HepG2 (cell line): Measurements from ENCODE around the gene RPL19. TPM values are rescaled to one million over a fixed set of nuclear protein-coding genes. Genes with fewer than 3 reads are reported as not detected.
A peak's percentile ranks its signal among the peaks of the same experiment; 100 is the strongest.

Source experiments
- BCL6 ChIP-seq: IDR thresholded peaks from 2 replicates; pipeline ENCODE4 v1.6.1; 2016; ENCODE audit warnings: missing genetic modification reagents, missing compliant biosample characterization
- HDAC6 ChIP-seq: fragments of 200-600 bp; sonication (generic); IDR thresholded peaks from 2 replicates; pipeline ENCODE4 v1.7.0; 2017; ENCODE audit warnings: mild to moderate bottlenecking, antibody characterized with exemption, low read length, low read depth
- IRF2 ChIP-seq: IDR thresholded peaks from 2 replicates; pipeline ENCODE4 v1.6.1; 2018; ENCODE audit warnings: missing genetic modification reagents, missing compliant biosample characterization
- KDM2A ChIP-seq: sonication (generic); formaldehyde crosslinking; IDR thresholded peaks from 2 replicates; pipeline ENCODE4 v1.4.0; 2020; ENCODE audit warnings: low read depth, missing genetic modification reagents, borderline replicate concordance
- RBM22 ChIP-seq: fragments of 200-400 bp; formaldehyde crosslinking; optimal IDR thresholded peaks from 2 replicates; pipeline ENCODE3; 2017; ENCODE audit warnings: mild to moderate bottlenecking, low read length, moderate library complexity
- ZNF556 ChIP-seq: sonication (generic); formaldehyde crosslinking; IDR thresholded peaks from 2 replicates; pipeline ENCODE4 v1.4.0; 2020; ENCODE audit warnings: mild to moderate bottlenecking, missing genetic modification reagents, borderline replicate concordance
- ZNF598 ChIP-seq: sonication (generic); formaldehyde crosslinking; IDR thresholded peaks from 2 replicates; pipeline ENCODE4 v1.5.1; 2020; ENCODE audit warnings: mild to moderate bottlenecking, missing genetic modification reagents, borderline replicate concordance
- ZSCAN22 ChIP-seq: sonication (generic); formaldehyde crosslinking; IDR thresholded peaks from 2 replicates; pipeline ENCODE4 v1.4.0; 2020; ENCODE audit warnings: mild to moderate bottlenecking, missing genetic modification reagents
- polyA plus RNA-seq, 8 experiments: library from polyadenylated mRNA; depleted of rRNA in 3 of 8; stranded (reverse) in 7 of 8; unstranded in 1 of 8; fragments of >200 nt; fragmentation: Illumina TruSeq in 4 of 8; extraction: Trizol in 4 of 8; gene quantifications; 2 replicates each; pipeline versions ENCODE4 v1.2.1 to v1.2.3, GENCODE V29; 2011 to 2016; ENCODE audit warnings: low read depth in 4 of 8, missing spikeins in 1 of 8, mixed read lengths in 1 of 8; ENCODE audit not compliant: insufficient read depth in 1 of 8
- total RNA-seq, 5 experiments: library from RNA; depleted of rRNA; stranded (reverse); fragments of >200 nt; fragmentation: Illumina TruSeq; extraction: Trizol; gene quantifications; 2 replicates each; pipeline ENCODE4 v1.2.3, GENCODE V29; 2016; ENCODE audit warnings: low read depth in 1 of 5
- TF ChIP-seq, protein P1 (sequence below): sonication (generic); formaldehyde crosslinking; IDR thresholded peaks from 2 replicates; pipeline ENCODE4 v1.5.1; 2020; ENCODE audit warnings: missing genetic modification reagents, mild to moderate bottlenecking, borderline replicate concordance
- TF ChIP-seq, protein P2 (sequence below): sonication (generic); formaldehyde crosslinking; IDR thresholded peaks from 2 replicates; pipeline ENCODE4 v1.4.0; 2020; ENCODE audit warnings: missing genetic modification reagents, mild to moderate bottlenecking, borderline replicate concordance
- TF ChIP-seq, protein P3 (sequence below), 2 experiments: sonication (generic) in 1 of 2; formaldehyde crosslinking in 1 of 2; IDR thresholded peaks; 2 replicates each; pipeline versions ENCODE4 v1.6.1 to v1.9.0; 2014 to 2022; ENCODE audit warnings: antibody characterized with exemption in 1 of 2, borderline replicate concordance in 1 of 2, inconsistent platforms in 1 of 2, low read depth in 1 of 2, missing genetic modification reagents in 1 of 2
- TF ChIP-seq, protein P4 (sequence below): sonication (generic); formaldehyde crosslinking; IDR thresholded peaks from 2 replicates; pipeline ENCODE4 v1.8.1; 2022; ENCODE audit warnings: mild to moderate bottlenecking, missing genetic modification reagents

The RPL19 gene
- total and polyA plus RNA-seq, 2 of the 13 experiments (the other 11 are each of a cell fraction or from before 2014, with no cell fraction given), result 2,522 to 2,768 TPM

DNA sequence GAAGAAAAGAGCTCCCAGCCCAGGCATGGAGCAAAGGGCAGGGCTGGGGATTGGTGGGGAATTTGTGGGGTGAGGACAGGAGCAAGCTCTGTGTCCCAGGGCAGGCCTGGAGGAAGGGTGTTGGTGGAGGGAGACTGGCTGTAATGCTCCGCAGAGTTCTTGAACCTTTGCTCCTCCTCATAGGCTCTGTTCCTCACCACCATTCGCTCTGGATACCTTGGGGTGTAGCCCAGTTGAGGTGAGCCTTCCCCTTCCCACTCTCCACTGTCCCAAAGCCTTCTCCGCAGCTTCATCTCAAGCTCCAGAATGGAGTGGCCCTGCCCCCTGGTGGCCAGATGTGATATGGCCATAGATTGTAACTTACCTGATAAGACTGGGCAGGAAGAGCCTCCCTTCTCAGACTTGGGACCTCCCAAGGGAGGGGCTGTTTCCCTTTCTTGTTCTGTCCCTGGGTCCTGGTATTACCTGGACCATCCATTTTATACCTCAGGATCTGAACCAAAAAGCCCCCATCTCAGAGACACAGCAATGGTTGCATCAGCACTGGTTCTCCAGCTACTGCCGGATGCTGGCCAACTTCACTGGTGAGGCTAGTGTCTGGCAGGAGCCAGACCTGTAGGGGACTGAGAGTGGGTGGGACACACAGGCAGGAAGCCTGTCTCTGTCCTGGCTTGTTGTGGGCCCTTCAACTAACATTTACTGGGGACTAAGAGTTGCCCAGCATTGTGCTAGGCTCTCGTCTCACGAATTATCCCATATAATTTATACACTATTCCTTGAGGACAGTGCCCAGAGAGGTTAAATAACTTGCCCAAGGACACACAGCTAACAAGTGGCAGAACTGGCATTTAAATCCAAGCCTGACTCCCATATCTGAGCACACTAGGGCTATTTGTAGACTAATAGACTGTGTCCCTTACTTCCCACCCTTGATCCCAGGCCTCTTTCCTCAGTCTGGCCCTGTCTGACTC is 44.8 kb downstream of the RPL19 start (continued):
- TF ChIP-seq ZNF598 (CRISPR knock-in tag) (0 out of 2 replicates have a peak, but pooled peaks have one; percentile 69), BCL6 (CRISPR knock-in tag) (0 out of 2 replicates have a peak, but pooled peaks have one; percentile 21), ZSCAN22 (0 out of 2 replicates have a peak, but pooled peaks have one; percentile 28), ZNF556 (peak; percentile 20; the same call in 1 of the 2 replicates), HDAC6 (no peak), KDM2A (CRISPR knock-in tag) (peak; percentile 63; the same call in 1 of the 2 replicates), IRF2 (peak; percentile 69; the same call in 1 of the 2 replicates), RBM22 (peak; percentile 55)
- TF ChIP-seq, protein P1, sequence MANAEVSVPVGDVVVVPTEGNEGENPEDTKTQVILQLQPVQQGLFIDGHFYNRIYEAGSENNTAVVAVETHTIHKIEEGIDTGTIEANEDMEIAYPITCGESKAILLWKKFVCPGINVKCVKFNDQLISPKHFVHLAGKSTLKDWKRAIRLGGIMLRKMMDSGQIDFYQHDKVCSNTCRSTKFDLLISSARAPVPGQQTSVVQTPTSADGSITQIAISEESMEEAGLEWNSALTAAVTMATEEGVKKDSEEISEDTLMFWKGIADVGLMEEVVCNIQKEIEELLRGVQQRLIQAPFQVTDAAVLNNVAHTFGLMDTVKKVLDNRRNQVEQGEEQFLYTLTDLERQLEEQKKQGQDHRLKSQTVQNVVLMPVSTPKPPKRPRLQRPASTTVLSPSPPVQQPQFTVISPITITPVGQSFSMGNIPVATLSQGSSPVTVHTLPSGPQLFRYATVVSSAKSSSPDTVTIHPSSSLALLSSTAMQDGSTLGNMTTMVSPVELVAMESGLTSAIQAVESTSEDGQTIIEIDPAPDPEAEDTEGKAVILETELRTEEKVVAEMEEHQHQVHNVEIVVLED (CRISPR knock-in tag), result 0 out of 2 replicates have a peak, but pooled peaks have one; percentile 23
- TF ChIP-seq, protein P2, sequence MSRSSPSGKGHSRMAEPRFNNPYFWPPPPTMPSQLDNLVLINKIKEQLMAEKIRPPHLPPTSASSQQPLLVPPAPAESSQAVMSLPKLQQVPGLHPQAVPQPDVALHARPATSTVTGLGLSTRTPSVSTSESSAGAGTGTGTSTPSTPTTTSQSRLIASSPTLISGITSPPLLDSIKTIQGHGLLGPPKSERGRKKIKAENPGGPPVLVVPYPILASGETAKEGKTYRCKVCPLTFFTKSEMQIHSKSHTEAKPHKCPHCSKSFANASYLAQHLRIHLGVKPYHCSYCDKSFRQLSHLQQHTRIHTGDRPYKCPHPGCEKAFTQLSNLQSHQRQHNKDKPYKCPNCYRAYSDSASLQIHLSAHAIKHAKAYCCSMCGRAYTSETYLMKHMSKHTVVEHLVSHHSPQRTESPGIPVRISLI (CRISPR knock-in tag), result 0 out of 2 replicates have a peak, but pooled peaks have one; percentile 24
- TF ChIP-seq, protein P3, sequence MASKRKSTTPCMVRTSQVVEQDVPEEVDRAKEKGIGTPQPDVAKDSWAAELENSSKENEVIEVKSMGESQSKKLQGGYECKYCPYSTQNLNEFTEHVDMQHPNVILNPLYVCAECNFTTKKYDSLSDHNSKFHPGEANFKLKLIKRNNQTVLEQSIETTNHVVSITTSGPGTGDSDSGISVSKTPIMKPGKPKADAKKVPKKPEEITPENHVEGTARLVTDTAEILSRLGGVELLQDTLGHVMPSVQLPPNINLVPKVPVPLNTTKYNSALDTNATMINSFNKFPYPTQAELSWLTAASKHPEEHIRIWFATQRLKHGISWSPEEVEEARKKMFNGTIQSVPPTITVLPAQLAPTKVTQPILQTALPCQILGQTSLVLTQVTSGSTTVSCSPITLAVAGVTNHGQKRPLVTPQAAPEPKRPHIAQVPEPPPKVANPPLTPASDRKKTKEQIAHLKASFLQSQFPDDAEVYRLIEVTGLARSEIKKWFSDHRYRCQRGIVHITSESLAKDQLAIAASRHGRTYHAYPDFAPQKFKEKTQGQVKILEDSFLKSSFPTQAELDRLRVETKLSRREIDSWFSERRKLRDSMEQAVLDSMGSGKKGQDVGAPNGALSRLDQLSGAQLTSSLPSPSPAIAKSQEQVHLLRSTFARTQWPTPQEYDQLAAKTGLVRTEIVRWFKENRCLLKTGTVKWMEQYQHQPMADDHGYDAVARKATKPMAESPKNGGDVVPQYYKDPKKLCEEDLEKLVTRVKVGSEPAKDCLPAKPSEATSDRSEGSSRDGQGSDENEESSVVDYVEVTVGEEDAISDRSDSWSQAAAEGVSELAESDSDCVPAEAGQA (IDR thresholded peaks at IDR 0.05; ENCODE audit: low read depth), result no peak
- TF ChIP-seq, protein P3 (CRISPR knock-in tag; IDR thresholded peaks at IDR 0.05; ENCODE audit: borderline replicate concordance), result no peak
- TF ChIP-seq, protein P4, sequence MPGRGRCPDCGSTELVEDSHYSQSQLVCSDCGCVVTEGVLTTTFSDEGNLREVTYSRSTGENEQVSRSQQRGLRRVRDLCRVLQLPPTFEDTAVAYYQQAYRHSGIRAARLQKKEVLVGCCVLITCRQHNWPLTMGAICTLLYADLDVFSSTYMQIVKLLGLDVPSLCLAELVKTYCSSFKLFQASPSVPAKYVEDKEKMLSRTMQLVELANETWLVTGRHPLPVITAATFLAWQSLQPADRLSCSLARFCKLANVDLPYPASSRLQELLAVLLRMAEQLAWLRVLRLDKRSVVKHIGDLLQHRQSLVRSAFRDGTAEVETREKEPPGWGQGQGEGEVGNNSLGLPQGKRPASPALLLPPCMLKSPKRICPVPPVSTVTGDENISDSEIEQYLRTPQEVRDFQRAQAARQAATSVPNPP (CRISPR knock-in tag), result no peak
